T follicular helper cell (primary cell): ENCODE data around the gene USF1.
"Not testable (repeated sequence)": the region's sequence is repeated elsewhere in the genome, so short reads cannot be mapped to it uniquely, and the experiment has no call there.

Source experiments
- DNase-seq: peaks from one replicate; pipeline ENCODE4 v3.0.0-alpha.2; 2020; ENCODE audit warnings: low read depth

Gene USF1

DNA sequence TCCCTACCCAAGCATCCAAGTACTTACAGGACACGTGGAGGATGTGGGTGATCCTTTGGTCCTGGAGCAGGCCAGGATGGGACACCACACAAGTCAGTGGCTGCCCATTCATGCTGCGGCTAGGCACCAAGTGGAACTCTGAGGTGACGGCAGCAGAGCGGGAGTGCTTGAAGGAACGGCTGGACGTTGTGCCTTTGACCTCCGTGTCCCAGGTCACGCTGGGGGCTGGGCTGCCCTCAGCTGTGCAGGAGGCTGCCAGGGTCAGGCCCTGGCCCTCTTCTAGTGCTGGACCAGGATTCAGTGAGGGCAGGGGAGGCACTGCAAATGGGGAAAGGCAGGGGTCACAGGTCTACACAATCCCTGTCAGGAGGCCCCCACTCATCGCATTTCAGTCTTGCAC is 31.6 kb upstream of the USF1 start:
- DNase-seq, result no peak

DNA sequence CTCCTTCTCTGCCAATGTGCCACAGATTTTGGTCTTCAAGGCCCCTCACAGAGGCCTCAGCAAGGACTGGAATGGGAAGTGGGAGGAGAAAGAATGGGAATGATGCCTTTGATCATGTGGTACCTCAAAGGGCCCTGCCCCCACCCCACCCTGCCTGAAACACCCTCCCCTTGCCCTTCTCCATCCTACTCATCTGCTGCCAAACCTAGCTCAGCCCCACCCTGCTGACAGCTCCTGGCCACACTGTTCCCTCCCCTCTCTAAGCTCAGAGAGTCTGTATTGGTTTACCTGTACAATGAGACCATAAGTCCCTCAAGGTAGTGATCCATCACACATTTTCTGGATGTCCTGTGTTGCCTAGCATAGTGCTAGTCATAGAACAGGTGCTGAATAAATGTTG is 30.6 kb upstream of the USF1 start:
- DNase-seq, result no peak

DNA sequence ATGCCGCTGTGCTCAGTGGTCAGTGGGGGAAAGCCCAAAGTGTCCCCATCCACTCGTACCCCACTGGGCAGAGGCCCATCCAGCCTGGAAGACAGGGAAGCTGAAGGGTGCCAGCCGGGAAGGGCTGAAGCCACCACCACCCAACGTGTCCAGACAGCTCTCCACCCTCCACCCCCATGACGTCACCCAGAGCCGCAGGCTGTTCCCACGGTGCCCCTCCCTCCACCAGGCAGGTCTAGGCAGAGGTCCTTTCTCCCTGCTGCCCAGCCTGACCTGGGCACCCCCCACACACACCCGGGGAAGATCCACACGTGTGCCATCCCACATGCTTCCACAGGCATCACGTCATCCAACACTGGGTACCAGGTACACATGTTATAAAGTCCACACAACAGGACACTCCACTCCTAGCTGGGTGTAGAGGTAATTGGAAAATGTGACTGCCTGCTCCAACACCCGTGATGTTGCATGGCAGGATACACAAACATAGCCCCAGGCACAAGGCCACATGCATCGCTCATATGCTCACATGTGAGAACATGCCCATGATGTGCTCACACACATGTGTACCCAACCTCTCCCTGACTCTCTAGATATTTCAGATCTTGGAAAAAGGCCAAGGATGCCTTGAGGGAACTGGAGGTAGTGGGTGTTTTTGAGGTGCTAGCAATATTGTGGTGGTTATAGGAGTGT is 29.0 kb upstream of the USF1 start:
- DNase-seq, result no peak

DNA sequence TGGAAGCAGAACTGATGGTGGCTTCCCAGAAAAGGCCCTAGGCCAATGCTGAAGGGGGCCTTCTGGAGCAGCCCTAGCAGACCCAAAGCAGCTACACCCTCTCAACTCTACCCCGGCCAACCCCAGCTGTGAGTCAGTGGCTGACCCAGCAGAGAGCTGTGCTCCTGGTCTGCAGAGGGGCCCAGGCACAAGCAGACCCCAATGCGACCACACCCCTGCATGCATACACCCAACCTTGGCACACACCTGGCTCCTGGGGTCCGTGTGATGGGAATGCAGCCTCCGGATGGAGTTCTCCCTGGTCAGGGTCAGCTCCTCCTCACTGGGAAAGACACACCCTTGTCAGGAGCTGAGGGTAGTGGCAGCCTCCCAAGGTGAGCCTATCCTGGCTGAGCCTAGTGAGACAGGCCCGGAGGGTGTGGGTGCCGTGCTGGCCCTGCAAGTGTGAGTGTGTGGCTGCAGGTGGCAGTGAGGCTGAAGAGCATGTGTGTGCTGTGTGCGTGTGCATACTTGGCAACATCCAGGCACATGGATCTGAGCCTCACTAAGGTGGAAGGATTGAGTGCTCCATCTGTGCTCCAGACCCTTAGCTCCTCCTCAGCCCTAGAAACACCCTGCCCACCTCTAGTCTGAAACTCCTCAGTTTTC is 27.8 kb upstream of the USF1 start:
- DNase-seq, result no peak

DNA sequence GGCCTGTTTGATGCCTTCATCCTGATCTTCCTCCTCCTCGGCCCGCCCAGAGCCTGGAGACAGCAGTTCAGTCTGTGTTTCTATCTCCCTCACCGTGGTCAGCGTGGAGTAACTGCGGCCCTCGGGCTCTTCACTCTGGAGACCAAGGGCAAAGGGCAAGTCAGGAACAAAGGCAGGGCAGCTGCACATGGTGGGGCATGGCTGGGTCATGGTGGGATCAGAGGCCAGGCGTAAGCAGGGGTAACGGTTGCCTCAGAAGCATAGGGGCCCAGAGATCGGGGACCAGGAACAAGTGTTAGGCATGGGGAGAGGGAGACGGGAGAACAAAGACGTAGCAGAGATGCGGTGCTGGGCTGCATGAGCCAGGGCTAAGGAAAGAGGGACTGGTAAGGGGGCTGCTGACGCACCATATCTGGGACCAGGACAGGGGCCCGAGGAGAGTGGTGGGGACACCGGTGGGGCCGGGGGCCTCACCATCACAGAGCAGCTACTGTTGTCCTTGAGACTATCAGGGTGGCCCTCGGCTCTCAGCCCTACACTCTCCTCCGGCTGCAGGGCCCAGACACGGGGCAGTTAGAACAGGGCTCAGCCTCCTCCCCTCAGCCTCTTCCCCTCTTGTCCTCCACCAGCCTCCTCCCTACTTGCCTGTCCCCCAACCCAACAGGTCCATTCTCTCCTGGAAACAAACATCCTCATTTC is 27.1 kb upstream of the USF1 start:
- DNase-seq, result no peak

DNA sequence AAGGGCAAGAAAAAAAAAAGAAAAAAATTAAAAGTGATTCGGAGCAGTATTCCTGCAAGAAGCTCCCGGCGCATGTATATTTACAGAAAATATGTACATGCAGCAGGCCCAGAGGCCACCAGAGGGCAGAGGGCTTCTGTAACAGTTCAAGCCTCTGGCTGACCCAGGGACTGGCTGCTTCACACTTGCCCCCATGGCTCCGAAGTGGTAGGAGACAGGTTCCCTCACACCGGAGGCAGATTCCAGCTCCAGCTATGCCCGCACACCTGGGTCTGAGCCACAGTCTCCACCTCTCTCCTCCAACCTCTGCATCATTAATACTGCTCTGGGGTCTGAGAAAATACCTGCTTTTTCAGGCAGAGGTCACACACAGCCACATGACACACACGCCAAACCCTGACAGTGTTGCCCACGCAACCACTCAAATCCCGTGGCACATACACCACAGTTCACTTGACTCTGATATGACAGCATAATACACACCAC is 26.2 kb upstream of the USF1 start:
- DNase-seq, result peak; percentile 16

DNA sequence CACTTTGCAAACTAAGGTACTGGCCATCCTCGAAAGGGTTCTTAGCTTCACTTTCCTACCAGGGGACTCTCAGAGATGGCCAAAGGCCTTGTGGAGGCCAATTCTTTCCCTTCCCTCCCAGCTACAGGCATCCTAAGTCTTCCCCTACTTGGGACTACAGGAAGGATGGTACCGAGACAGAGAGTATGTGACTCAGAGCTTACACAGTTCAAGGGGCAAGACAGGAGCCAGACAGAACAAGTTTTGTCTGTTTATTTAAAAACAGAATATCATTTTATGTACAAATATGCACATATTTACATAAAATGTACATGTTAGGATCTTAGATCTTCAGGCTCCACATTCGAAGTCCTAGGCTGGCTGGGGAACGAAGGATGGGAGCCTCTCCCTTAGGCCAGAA is 25.0 kb upstream of the USF1 start:
- no peak for DNase-seq

DNA sequence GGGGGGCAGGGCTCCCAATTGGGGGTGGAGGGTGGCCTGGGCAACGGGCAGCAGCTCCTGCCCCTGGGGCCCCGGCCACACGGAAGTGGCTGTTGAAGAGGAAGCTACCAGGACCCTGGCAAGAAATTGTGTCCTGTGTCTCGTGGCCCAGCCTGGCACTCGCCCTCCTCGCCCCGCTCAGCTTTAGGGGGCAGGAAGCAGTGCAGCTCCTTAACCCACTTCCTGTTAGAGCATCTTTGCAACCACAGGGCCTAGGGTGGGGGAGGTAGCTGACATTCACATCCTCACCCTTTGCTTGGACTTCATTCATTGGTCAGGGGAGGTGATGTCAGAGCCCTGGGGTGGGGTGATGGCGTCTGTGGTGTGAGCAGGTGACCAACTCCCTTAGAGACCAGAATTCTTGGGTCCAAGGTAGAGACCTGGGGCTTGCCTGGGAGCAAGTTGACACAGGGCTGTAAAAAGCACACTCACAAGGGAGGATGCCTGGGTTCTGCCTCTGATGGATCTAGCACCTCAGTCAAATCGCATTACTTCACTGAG is 24.0 kb upstream of the USF1 start, which contains the start of gene ARHGAP30:
ARHGAP30 (minus strand) TSS at position 161 of the 540 bp plus-strand sequence. CDS start 267 bp downstream, outside the sequence.
- peak; percentile 59 for DNase-seq

DNA sequence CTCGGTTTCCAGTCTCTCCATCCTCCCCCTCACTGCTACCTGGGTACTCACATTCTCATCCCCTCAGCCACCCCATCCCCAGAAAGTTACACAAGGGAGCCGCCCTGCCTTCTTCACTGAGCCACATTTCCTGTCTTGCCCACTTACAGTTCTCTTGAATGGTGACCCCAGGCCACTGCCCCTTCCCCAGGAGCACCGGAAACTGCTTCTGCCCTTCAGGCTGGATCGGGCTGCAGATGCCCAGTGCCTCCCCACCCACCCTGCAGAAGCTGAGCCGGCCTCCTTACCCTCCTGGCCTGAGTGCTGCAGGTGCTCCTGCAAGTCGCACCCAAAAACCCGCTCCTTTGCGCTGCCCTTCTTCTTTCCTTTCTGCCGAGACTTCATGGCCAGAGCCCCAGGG is 23.5 kb upstream of the USF1 start:
- DNase-seq, result no peak

DNA sequence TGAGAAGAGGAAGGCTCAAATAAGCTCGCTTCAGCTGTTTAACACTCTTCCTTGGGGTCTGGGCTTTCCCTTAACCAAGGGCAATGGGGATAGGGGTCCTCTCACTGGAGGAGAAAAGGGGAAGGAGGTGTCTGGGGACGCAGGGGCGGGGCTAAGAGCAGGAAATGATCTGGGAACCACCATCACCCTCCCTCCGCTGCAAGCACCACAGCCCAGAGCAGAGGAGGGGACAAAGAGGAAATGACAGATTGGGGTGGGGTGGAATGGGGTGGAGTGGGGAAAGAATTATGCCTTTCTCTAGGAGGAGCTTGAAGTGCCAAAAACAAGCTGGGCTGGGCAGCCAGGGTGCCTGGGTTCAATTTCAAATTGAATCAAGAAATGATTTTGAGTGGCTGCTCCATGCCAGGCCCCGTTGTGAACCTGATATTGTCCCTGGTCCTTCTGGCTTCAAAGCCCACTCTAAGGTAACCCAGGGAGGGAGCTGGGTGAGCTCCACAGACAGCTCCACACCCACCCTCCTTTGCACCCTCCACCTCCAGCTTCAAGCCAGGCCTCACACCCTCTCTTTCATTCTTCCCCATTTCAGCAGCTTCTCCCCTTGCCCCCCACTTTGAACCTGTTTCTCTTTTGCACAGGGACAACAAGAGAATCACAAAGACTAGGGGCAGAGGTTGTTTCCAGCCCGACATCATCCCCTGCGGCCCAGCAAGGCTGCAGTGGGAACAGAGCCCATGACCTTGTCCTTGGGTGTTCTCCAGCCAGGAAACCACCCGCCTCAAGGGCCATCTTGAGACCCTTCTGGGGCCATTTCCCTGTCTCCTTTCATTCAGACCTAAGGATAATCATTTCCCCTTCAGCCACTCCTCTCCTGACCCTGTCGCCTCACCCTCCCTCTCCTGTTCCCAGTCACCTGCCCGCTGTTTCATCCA is 22.8 kb upstream of the USF1 start:
- peak; percentile 69 for DNase-seq

DNA sequence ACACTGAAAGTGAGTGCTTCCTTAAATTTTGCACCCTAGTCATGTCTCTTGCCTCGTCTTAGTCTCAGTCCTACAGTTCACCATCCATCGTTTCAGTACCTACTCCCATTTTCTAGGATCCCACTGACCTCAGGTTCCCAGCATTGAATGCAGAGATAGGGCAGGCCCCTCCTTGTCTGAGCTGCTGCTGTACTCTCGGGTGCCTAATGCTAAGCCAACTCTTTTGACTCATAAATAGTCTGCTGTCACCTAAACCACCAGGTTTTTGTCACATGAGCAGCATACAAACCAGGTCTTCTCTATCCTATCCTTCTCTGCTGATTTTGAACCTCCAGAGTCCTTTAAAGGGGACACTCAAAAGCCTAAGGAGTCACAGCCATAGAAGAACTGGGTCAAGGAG is 20.9 kb upstream of the USF1 start:
- no peak for DNase-seq

DNA sequence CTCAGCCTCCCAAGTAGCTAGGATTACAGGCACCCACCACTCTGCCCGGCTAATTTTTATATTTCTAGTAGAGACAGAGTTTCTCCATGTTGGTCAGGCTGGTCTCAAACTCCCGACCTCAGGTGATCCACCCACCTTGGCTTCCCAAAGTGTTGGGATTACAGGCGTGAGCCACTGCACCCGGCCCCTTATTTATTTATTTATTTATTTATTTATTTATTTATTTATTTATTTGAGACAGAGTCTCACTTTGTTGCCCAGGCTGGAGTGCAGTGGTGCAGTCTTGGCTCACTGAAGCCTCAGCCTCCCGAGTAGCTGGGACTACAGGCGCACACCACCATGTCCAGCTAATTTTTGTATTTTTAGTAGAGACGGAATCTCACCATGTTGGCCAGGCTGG is 19.9 kb upstream of the USF1 start:
- DNase-seq, result not testable (repeated sequence)

DNA sequence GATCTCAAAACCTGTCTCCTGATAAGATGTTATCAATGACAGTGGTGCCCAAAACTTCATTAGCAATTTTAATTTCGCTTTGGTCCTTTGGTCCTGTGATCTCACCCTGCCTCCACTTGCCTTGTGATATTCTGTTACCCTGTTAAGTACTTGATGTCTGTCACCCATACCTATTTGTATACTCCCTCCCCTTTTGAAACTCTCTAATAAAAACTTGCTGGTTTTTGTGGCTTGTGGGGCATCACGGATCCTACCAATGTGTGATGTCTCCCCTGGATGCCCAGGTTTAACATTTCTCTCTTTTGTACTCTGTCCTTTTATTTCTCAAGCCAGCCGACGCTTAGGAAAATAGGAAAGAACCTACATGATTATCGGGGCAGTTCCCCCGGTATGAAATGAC is 18.2 kb upstream of the USF1 start:
- DNase-seq, result not testable (repeated sequence)

DNA sequence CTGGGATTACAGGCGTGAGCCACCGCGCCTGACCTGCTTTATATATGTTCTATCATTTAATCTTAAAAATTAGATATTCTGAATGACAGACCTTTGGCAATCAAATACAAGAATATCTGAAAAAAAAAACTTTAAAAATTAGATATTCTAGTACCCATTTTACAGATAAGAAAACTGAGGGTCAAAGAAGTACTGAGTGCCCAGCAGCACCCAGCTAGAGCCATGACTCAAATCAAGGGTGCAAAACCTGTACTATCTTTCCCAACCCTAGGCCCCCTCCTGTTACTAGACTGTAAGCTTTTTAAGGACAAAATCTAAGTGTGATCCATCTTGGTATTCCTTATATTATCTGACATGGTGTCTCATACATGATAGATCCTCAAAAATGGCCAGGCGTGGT is 15.6 kb upstream of the USF1 start:
- no peak for DNase-seq

DNA sequence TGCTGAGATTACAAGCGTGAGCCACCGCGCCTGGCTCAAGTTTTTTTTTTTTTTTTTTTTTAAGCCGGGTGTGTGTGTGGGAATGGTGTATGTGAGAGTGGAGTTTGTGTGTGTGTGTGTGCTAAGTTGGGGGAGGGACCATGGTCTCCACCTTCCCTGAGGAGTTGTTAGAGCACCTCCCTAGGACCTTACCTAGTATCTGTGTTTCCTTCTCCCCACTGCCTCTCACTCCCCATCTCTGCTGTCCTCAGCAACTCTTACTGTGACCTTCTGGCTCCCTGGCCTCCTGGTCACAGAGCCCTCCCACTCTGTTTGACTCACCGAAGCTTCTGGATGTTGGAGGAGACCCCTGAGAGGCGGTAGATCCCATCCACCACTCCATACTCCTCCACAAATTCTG is 13.5 kb upstream of the USF1 start:
- no peak for DNase-seq

DNA sequence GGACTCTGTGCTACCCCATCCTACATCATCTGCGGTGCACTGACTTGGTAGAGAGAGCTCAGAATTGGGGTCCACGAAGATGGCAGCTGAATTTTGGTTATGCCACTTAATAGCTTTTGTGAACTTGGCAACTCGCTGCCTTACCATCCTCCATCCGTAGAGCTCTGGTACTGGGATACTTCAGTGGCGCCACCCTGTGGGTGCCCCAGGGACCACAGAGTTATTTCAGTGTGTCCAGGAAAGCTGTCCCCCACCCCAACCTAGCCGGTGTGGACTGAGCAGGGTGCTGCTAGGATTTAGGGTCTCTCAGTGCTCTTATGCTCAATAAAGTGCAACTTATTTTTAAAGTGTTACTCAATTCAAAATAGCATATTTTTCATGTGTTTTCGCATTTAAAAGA is 9.0 kb upstream of the USF1 start:
- no peak for DNase-seq

DNA sequence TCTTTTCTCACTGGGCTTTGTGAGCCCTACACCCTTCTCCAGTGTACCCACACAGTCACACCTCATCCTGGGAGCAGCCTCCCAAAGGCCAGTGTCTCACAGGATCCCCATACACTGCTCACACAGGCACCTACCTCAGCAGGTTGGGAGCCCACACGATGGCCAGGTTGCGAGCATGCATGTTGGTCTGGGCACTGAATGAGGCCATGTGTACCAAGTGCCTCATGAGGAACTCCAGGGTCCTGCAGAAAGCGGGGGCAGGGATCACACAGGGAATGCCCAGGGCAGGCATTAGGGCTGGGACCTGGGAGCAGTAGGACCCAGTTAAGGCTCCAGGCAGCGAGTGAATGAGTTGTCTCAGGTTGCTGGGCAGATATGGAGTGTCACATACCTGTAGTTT is 8.5 kb upstream of the USF1 start:
- DNase-seq, result no peak

DNA sequence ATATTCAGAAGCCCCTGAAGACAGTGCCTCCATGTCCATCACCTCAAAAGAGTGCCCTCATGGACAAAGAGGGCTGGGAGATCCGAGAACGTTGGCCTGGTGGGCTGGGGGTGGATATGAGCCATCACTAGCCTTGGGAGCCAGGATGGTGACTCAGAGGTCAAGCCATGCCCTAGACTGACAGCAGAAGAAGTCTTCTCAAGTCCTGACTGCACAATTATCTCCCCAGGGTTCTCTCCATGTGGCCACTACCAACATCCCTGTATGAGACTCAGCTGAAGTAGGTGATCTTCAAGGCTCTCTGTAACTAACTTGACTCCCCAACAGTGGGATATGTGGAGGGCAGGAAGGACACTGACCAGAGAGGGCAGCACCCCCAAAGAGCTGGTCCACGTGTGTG is 7.1 kb upstream of the USF1 start:
- DNase-seq, result no peak

DNA sequence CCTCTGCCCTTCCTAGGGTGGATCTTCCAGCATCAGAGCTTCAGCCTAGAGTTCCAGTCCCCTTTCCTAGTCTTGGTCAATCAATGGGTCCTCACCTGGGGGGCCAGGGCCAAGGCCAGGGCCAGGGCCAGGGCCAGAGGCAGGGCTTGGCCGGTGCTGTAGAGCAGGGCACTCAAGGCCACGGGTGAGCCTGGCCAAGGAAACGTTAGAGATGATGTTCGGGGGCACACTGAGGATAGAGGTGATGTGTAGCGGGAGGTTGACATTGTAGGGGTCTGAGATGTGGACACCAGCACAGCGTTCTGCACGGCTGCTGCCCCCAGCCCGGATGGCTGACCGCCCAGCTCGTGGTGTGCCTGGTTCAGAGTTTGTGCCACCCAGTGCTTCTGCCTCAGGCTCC is 5.4 kb upstream of the USF1 start:
- DNase-seq, result no peak

DNA sequence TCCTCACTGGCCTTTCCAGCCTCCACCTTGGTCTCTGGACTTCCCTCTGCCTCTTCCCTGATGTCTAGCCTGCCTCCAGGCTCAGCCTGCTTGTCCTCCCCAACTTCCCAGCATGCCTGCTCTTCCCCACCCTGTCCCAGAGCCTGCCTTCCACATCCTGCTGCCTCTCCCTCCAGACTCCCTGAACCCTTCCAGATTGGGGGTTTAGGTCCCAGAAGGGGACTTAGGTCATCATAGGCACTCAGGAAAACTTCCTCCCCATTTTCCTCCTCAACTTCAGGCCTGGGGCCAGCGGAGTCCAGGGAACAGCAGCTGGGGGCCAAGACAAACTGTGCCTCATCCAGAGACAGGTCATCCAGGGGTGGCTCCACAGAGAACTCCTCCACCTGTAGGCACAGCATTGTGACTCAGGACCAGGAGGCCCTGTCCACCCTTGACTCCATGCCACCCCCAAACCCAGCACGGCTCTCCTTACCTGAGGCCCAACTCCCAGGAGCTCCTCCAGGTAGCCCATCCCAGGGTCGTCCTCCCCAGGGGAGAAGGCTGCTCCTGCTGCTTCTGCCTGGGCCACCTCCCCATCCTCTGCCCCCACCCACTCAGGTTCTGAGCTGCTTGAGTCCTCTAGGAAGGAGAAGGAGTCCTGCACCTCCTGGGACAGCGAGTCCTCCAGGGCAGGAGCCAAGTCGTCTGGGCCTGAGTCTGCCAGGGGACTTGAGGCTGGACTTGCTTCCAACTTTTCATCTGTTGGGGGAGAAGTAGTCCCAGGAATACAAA is 3.4 kb upstream of the USF1 start:
- DNase-seq, result no peak
